A673 (cell line): ENCODE data around the gene SBK2.

Experiments
- CTCF ChIP-seq: fragments of 300-800, 200-600 bp; sonication (generic); conservative IDR thresholded peaks from 2 replicates; pipeline ENCODE4 v1.5.1; 2017; ENCODE audit warnings: low read depth, mild to moderate bottlenecking, antibody characterized with exemption, low read length, moderate library complexity, mixed read lengths
- EZH2 ChIP-seq: fragments of 200-600 bp; sonication (generic); IDR thresholded peaks from 2 replicates; pipeline ENCODE4 v1.6.1; 2017; ENCODE audit warnings: borderline replicate concordance, low read depth, mild to moderate bottlenecking, mixed read lengths, antibody characterized with exemption, low read length; ENCODE audit not compliant: poor library complexity, severe bottlenecking

- TF ChIP-seq CTCF (no peak), EZH2 (no peak)
These were observed 16.1 kb downstream of the SBK2 start for GRCh38 chr19:55520691-55521292.
